Breast epithelium (tissue), 4 donors: ENCODE data around the gene VAPA. TPM values are rescaled to one million over a fixed set of nuclear protein-coding genes. Genes with fewer than 3 reads are reported as not detected.

Experiments used
- DNase-seq, 2 donors: peaks; one replicate each; pipeline ENCODE4 v3.0.0-alpha.2; 2019; ENCODE audit warnings: low spot score in 2 of 2
- H3K27ac ChIP-seq, 2 donors: fragments of 200-600 bp; sonication (generic) in 1 of 2; one replicate each; pipeline ENCODE4 v1.5.1; 2016 to 2019; ENCODE audit warnings: mild to moderate bottlenecking in 1 of 2
- H3K27me3 ChIP-seq, 2 donors: fragments of 200-600 bp; sonication (generic) in 1 of 2; one replicate each; pipeline versions ENCODE4 v1.5.1 to v1.6.0; 2017 to 2019; ENCODE audit warnings: control low read depth in 1 of 2, mild to moderate bottlenecking in 1 of 2
- H3K36me3 ChIP-seq: fragments of 200-600 bp; one replicate; pipeline ENCODE4 v1.5.1; 2019
- H3K4me1 ChIP-seq, 2 donors: fragments of 200-600 bp; sonication (generic); one replicate each; pipeline ENCODE4 v1.5.1; 2016 to 2019; ENCODE audit warnings: control low read depth in 1 of 2
- H3K4me3 ChIP-seq, 3 donors: fragments of 200-600 bp; sonication (generic); 1 replicate in 2 of 3; 2 replicates in 1 of 3; pipeline ENCODE4 v1.5.1; 2016 to 2019; ENCODE audit warnings: mild to moderate bottlenecking in 3 of 3, moderate library complexity in 2 of 3
- H3K9me3 ChIP-seq, 2 donors: fragments of 200-600 bp; sonication (generic) in 1 of 2; one replicate each; pipeline ENCODE4 v1.5.1; 2016 to 2019; ENCODE audit warnings: control low read depth in 1 of 2
- CTCF ChIP-seq, 3 donors: fragments of 450-650 bp; IDR thresholded peaks; one replicate each; pipeline ENCODE4 v1.5.1; 2016 to 2017; ENCODE audit warnings: antibody characterized with exemption in 3 of 3, mild to moderate bottlenecking in 3 of 3, moderate library complexity in 3 of 3
- POLR2A ChIP-seq: fragments of 450-650 bp; IDR thresholded peaks from one replicate; pipeline ENCODE4 v1.6.1; 2016; ENCODE audit warnings: antibody characterized with exemption, mild to moderate bottlenecking, moderate library complexity
- POLR2AphosphoS5 ChIP-seq, 3 donors: sonication (generic); formaldehyde crosslinking; IDR thresholded peaks; one replicate each; pipeline ENCODE4 v1.6.1; 2017; ENCODE audit warnings: antibody characterized with exemption in 3 of 3
- intact Hi-C: fragments of 100-400 bp; cut with DNase I; formaldehyde crosslinking; loops from one replicate; pipeline ENCODE4 v1.15.1; 2023; ENCODE audit warnings: low total_unique reads
- total RNA-seq, 3 donors: library from RNA; depleted of rRNA; stranded (reverse); fragments of >200 nt; gene quantifications; one replicate each; pipeline ENCODE4 v1.1.0, GENCODE V29; 2016

The VAPA gene
- total RNA-seq, 3 donors from 2014 or later = 235 to 263 (median 260) TPM

DNA sequence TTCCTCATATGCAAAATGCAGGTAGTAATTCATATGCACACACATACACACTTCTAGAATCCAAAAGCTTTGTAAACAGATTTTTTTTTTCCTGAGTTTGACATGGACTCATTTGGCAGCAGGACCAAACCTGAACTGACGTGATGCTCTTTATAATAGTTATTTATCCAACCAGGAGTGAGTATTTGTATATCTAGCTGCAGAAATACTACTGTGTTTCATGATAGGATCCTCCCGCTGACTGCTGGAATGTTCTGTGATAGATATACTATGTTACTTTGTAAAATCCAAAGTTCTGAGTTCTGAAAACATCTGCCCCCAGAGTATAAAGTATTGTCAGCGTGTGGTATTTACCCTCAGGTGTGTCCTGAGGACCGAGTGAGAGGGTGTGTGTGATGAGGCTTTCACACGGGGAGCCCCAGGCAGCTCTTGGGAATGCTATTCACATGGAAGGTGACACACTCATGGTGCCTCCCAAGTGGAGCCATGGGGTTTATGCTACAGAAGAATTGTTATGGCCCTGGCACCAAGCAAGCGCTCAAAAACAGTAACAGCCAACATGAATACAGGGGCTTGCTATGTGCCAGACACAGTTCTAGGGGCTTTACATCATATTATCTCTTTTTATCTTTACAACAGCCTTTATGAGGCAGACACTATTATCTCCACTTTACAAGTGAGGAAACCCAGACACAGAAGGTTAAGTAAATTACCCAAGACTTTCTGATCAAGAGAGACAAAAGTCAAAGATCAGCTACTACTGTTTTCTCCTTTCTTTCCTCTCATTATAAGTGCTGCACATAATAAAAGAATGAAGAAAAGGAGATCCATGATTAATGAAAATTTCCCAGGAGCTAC is 44.7 kb upstream of the VAPA start:
- intact Hi-C loops = no loop called here
- DNase-seq = no peak
- no peak for TF ChIP-seq POLR2A
- TF ChIP-seq POLR2AphosphoS5 (IDR thresholded peaks at IDR 0.05) = no peak
- TF ChIP-seq CTCF (IDR thresholded peaks at IDR 0.05) = no peak
- no peaks in the 10 kb centered on the region for H3K27me3 ChIP-seq
- H3K27ac ChIP-seq = no peak overlapping the region
- peaks cover 0 to 11% of the 10 kb centered on the region in 2 donors for H3K9me3 ChIP-seq
- H3K4me3 ChIP-seq = no peak overlapping the region
- no peaks in the 10 kb centered on the region for H3K36me3 ChIP-seq
- H3K4me1 ChIP-seq = peaks cover 0 to 4% of the 10 kb centered on the region in 2 donors

- TF ChIP-seq POLR2AphosphoS5 (IDR thresholded peaks at IDR 0.05) (peak in 1 of 3 donors; percentile 23), CTCF (IDR thresholded peaks at IDR 0.05) (no peak)
- Histone ChIP-seq H3K4me1 (peaks cover 0 to 4% of the 10 kb centered on the region in 2 donors), H3K4me3 (no peak overlapping the region), H3K36me3 (no peaks in the 10 kb centered on the region), H3K27ac (peak overlapping the region in 1 of 2 donors; percentile 41), H3K27me3 (no peaks in the 10 kb centered on the region), H3K9me3 (peaks cover 0 to 11% of the 10 kb centered on the region in 2 donors)
- no peak for DNase-seq
- intact Hi-C loops = no loop called here
These were observed 43.9 kb upstream of the VAPA start for GRCh38 chr18:9869715-9870430.

DNA sequence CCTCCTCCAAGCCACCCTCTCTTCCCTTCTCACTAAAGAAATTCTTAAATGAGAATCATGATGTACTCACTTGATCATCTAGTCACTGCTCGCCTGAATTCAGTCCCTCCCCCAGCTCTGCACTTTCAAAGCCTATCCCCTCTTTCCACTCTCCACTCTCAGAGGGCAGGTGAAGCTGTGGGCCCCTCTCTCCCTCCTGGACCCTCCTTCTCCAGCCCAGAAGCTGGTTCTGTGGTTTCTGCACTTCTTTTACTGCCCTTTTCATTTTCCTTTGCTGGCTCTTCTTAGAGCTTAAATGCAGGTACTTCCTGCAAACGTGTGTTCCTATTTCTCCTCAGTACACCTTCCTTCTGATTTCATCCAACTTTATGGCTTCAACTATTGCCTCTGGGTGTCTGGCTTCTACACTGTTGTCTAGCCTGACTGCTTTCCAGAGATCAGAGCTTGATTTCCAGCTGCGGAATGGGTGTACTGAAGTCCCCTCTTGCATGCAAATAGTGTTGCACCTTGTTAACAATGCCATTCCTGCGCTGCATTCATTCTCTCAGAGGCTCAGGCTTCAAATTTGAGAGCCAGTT is 43.3 kb upstream of the VAPA start:
- H3K9me3 ChIP-seq = peaks cover 0 to 7% of the 10 kb centered on the region in 2 donors
- no peak for TF ChIP-seq POLR2A
- TF ChIP-seq POLR2AphosphoS5 (IDR thresholded peaks at IDR 0.05) = no peak
- TF ChIP-seq CTCF (IDR thresholded peaks at IDR 0.05) = no peak
- intact Hi-C loops = no loop called here
- H3K4me1 ChIP-seq = peaks cover 0 to 4% of the 10 kb centered on the region in 2 donors
- H3K27me3 ChIP-seq = no peaks in the 10 kb centered on the region
- no peak overlapping the region for H3K4me3 ChIP-seq
- DNase-seq = no peak
- H3K36me3 ChIP-seq = no peaks in the 10 kb centered on the region
- peak overlapping the region in 1 of 2 donors; percentile 41 for H3K27ac ChIP-seq

DNA sequence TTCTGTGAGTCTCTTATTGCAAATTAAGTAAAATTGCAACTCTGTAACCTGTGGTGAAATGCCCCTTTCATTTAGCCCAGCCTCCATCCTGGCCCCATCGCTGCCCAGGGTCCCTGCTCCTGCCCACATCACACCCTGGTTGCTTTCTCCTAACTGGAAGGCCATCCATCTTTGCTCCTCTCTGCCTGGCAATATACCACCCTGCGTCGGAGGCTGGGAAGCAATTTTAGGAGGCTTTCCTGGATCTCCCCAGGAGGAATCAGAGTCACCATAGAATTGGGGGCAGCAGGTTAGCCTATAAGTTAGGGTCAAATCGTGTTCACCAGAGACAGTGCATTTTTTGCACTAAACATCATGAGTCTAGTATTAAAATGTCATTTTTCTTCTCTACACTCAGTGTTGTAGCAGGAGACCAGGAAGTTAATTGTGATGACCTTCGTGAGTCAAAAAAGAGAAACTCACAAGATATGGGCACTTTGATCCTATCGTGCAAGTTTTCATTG is 42.5 kb upstream of the VAPA start:
- TF ChIP-seq POLR2AphosphoS5 (IDR thresholded peaks at IDR 0.05) = no peak
- TF ChIP-seq CTCF (IDR thresholded peaks at IDR 0.05) = no peak
- TF ChIP-seq POLR2A = no peak
- peaks cover 0 to 5% of the 10 kb centered on the region in 2 donors for H3K9me3 ChIP-seq
- H3K4me1 ChIP-seq = peaks cover 0 to 4% of the 10 kb centered on the region in 2 donors
- intact Hi-C loops = no loop called here
- DNase-seq = no peak
- H3K4me3 ChIP-seq = no peak overlapping the region
- H3K27ac ChIP-seq = no peak overlapping the region
- no peaks in the 10 kb centered on the region for H3K27me3 ChIP-seq
- no peaks in the 10 kb centered on the region for H3K36me3 ChIP-seq
